ENCODE measurements around the gene KRTAP10-10. TPM values are rescaled to one million over a fixed set of nuclear protein-coding genes. Genes with fewer than 3 reads are reported as not detected.

KRTAP10-10 gene
- total and polyA plus RNA-seq, 7 donors, result not detected

DNA sequence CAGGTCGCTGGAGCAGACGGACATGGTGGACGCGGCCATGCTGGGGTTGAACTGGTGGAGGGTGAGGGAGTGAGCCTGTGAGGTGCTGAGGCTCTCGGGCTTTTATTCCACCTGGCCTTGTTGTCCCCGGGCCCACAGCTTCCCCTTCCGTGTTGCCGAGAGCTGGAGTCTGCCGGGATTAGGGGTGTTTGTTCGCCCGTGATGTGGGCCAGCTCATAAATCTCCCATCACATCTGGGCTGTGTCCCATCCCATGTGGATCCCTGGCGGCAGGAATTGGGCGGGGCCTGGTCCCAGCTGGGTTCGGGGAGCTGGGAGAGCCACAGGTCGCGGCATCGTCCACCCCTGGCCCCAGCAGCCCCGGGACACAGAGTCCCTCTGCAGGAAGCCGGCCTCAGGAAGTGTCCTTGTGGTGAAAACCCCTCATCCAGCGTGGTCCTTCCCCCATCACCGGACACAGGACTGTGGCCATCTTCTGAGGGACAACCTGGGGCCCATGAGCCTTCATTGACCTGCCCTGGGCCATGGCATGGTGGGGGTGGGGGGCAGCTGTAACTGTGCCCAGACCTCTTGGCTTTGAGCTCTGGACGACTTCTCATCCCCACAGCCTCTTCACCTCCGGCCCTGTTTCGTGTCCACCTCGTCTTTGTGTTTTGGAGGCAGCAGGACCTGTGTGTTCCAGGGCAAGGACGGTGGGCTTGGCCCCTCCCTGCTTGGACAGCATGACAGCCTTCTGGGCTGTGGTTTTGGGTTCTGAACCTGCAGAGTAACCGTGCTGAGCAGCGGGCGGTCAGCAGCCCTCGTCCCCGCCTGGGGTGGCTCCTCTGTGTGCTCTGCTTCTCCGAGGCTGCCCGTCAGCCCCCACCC lies 44.5 kb upstream of the KRTAP10-10 start, which contains the start of gene KRTAP10-6:
Gene KRTAP10-6 (minus strand): TSS at position 60 of the 866 bp plus-strand sequence. CDS start 21 bp downstream, at position 39.
- no peaks in the 10 kb centered on the region for H3K9me3 ChIP-seq

DNA sequence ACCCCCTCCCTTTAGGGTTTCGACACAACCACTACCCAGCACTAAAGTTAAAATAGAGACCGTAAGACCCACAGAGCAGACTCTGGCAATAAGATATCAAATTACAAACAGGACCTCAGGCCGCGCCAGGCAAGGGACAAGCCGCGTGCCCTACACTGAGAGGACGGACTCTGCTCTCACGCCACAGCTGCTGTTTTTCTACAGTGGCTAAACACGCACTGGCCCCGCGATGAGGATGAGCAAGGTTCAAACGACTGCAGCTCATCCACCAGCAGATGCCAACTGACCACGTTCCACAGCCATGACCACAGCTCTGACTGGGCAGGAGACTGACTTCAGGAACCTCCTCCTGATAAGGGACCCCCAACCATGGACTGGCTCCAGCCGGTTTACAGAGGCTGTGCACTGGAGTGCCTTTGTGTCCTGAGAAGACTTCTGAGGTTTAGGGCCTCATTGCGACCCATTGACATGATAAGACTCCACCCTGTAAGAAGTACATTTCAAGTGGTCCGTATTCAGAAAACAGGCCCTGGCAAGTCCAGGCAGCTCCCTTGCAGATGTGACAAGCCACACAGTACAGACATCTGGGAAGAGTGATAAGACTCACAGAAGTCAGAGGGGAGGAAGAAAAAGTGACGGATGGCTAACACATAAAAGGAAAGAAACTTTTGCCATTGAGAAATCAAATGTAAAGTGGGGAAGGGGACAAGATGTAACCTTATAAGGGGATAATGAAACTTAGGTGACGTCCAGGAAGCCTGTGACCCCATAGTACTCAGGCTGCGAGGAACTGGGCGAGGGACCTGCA lies 43.4 kb upstream of the KRTAP10-10 start:
- no peak for DNase-seq
- WGBS, 2 donors, result 30 to 61% methylated on average over 20 of the region's 20 CpGs
- no peak overlapping the region for H3K27ac ChIP-seq
- H3K9me3 ChIP-seq, result no peaks in the 10 kb centered on the region
- no peaks in the 10 kb centered on the region for H3K4me1 ChIP-seq
- H3K27me3 ChIP-seq, result peaks cover 0 to 37% (median 23%) of the 10 kb centered on the region in 3 donors
- intact Hi-C loops (cut with DNase I), result no loop called here
- no peak overlapping the region for H3K4me3 ChIP-seq
- no peaks in the 10 kb centered on the region for H3K36me3 ChIP-seq
- TF ChIP-seq POLR2A (IDR thresholded peaks at IDR 0.05) (no peak), EP300 (IDR thresholded peaks at IDR 0.05) (no peak), POLR2AphosphoS5 (IDR thresholded peaks at IDR 0.05) (no peak)
- TF ChIP-seq, protein P1, sequence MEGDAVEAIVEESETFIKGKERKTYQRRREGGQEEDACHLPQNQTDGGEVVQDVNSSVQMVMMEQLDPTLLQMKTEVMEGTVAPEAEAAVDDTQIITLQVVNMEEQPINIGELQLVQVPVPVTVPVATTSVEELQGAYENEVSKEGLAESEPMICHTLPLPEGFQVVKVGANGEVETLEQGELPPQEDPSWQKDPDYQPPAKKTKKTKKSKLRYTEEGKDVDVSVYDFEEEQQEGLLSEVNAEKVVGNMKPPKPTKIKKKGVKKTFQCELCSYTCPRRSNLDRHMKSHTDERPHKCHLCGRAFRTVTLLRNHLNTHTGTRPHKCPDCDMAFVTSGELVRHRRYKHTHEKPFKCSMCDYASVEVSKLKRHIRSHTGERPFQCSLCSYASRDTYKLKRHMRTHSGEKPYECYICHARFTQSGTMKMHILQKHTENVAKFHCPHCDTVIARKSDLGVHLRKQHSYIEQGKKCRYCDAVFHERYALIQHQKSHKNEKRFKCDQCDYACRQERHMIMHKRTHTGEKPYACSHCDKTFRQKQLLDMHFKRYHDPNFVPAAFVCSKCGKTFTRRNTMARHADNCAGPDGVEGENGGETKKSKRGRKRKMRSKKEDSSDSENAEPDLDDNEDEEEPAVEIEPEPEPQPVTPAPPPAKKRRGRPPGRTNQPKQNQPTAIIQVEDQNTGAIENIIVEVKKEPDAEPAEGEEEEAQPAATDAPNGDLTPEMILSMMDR (IDR thresholded peaks at IDR 0.05), result no peak

More for the DNA sequence above, 44.5 kb upstream of the KRTAP10-10 start, which contains the start of gene KRTAP10-6:
- no peak within 1 kb of the TSS for H3K27ac ChIP-seq
- intact Hi-C loops (cut with DNase I), result no loop called here
- 52 to 63% methylated on average over 33 of the region's 33 CpGs for WGBS, 2 donors
- no peaks in the 10 kb centered on the region for H3K4me1 ChIP-seq
- TF ChIP-seq, protein P1 (IDR thresholded peaks at IDR 0.05), result no peak
- TF ChIP-seq POLR2A (IDR thresholded peaks at IDR 0.05) (no peak), POLR2AphosphoS5 (IDR thresholded peaks at IDR 0.05) (no peak), EP300 (IDR thresholded peaks at IDR 0.05) (no peak)
- no peak for DNase-seq
- no peaks in the 10 kb centered on the region for H3K36me3 ChIP-seq
- peaks cover 0 to 39% (median 23%) of the 10 kb centered on the region in 3 donors for H3K27me3 ChIP-seq
- H3K4me3 ChIP-seq, result no peak within 1 kb of the TSS

DNA sequence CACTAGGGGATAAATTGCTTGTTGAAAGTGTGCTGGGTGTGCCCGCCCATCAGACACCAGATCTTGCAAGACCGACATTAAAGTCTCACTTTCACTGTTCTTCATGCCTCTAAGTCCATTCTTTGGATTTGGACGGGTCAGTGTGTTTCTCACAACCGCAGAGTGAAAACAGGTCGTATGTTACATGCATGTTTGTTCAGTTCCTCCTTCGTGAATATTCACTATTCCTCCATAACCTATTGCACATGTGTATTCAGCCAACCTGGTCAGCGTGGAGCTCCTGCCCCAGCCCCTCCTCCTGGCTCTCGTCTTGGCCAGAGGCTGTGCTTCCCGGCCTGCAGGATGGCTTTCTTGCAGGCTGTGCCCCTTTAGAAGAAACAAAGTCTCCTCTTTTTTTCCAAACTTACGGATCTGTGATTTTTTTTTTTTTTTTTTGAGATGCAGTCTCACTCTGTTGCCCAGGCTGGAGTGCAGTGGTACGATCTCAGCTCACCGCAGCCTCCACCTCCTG lies 42.7 kb upstream of the KRTAP10-10 start:
- H3K4me1 ChIP-seq, result no peaks in the 10 kb centered on the region
- intact Hi-C loops (cut with DNase I), result no loop called here
- WGBS, 2 donors, result 62 to 77% methylated on average over 12 of the region's 12 CpGs
- H3K27ac ChIP-seq, result no peak overlapping the region
- no peak for DNase-seq
- H3K27me3 ChIP-seq, result peaks cover 0 to 31% (median 18%) of the 10 kb centered on the region in 3 donors
- H3K9me3 ChIP-seq, result no peaks in the 10 kb centered on the region
- H3K36me3 ChIP-seq, result no peaks in the 10 kb centered on the region
- no peak for TF ChIP-seq POLR2AphosphoS5 (IDR thresholded peaks at IDR 0.05)
- TF ChIP-seq, protein P1 (IDR thresholded peaks at IDR 0.05), result no peak
- no peak for TF ChIP-seq POLR2A (IDR thresholded peaks at IDR 0.05)
- no peak for TF ChIP-seq EP300 (IDR thresholded peaks at IDR 0.05)
- no peak overlapping the region for H3K4me3 ChIP-seq

DNA sequence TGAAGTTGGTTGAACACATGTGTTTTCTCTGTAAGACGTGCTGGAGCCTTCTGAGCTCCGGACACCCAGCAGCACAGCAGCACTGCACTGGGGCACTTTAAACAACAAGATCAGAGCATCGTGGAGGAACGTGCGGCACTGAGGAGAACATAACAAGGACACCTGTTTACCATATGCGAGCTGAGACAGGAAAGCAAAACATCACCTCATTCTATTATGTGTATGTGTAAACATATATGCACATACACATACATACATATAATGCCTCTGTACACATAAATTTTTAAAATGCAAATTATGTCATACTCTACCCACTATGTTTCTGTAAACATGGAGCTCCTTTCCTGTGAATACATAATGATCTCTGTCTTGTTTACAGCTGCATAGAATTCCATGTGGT lies 41.6 kb upstream of the KRTAP10-10 start:
- DNase-seq, result no peak
- no peaks in the 10 kb centered on the region for H3K4me1 ChIP-seq
- TF ChIP-seq, protein P1 (IDR thresholded peaks at IDR 0.05), result no peak
- TF ChIP-seq POLR2A (IDR thresholded peaks at IDR 0.05), result no peak
- TF ChIP-seq EP300 (IDR thresholded peaks at IDR 0.05), result no peak
- no peak for TF ChIP-seq POLR2AphosphoS5 (IDR thresholded peaks at IDR 0.05)
- H3K9me3 ChIP-seq, result no peaks in the 10 kb centered on the region
- H3K27ac ChIP-seq, result no peak overlapping the region
- intact Hi-C loops (cut with DNase I), result no loop called here
- no peaks in the 10 kb centered on the region for H3K36me3 ChIP-seq
- WGBS, 2 donors, result 69 to 73% methylated on average over 6 of the region's 6 CpGs
- no peak overlapping the region for H3K4me3 ChIP-seq
- peaks cover 0 to 29% (median 7%) of the 10 kb centered on the region in 3 donors for H3K27me3 ChIP-seq

Measured in sigmoid colon (tissue), 7 donors.